D721Med (cell line): ENCODE measurements around the gene C1R.
A peak's percentile ranks its signal among the peaks of the same experiment; 100 is the strongest.

Experiments
- DNase-seq: peaks from one replicate; pipeline ENCODE4 v3.0.0; 2011; ENCODE audit warnings: low spot score; ENCODE audit not compliant: insufficient read length
- FAIRE-seq: peaks from 2 replicates; lab custom pipeline; 2011; peaks lifted over from hg19 to GRCh38; lab: Jason Lieb, UNC
- TF ChIP-seq, protein P1 (sequence below): IDR thresholded peaks from 2 replicates; pipeline ENCODE4 v1.5.1; 2012; ENCODE audit warnings: mild to moderate bottlenecking, control low read depth; ENCODE audit not compliant: insufficient read depth; ENCODE audit errors: missing control alignments

The C1R gene

DNA sequence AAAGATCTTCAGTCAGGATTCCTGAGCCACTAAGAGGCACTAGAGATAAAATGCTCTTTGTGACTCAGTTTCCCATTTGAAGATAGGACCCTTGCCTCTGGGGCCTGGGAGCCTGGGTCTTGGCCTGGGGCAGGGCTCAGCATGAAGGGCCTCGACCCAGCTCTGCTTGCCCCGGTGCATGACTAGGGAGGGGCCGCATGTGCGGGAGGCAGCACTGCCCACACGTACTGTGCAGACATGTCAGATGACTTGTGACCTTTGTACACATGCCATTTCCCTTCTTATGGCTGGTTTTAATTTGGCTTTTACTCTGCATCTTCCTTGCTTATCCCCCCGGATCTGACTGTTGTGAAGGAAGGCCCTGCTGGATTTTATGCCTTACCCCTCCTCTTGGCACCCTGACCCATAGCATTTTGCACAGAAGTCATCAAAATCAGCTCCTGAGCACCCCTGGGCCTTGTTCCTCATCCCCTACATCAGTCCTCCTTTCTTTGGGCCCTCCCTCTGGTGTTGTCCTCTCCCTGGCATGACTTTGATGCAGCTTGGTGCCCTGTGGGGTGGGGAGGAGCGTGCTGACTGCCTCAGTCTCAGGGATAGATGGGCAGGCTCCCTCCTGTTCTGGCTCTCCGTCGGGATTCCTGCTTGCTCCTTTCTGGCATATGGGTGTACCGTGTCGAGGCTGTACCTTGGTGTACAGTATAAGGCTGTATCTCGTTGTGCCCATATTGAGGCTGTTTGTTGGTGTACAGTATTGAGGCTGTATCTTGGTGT, 42.3 kb upstream of the C1R start:
- TF ChIP-seq, protein P1, sequence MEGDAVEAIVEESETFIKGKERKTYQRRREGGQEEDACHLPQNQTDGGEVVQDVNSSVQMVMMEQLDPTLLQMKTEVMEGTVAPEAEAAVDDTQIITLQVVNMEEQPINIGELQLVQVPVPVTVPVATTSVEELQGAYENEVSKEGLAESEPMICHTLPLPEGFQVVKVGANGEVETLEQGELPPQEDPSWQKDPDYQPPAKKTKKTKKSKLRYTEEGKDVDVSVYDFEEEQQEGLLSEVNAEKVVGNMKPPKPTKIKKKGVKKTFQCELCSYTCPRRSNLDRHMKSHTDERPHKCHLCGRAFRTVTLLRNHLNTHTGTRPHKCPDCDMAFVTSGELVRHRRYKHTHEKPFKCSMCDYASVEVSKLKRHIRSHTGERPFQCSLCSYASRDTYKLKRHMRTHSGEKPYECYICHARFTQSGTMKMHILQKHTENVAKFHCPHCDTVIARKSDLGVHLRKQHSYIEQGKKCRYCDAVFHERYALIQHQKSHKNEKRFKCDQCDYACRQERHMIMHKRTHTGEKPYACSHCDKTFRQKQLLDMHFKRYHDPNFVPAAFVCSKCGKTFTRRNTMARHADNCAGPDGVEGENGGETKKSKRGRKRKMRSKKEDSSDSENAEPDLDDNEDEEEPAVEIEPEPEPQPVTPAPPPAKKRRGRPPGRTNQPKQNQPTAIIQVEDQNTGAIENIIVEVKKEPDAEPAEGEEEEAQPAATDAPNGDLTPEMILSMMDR, result no peak
- FAIRE-seq (no peak), DNase-seq (no peak)

DNA sequence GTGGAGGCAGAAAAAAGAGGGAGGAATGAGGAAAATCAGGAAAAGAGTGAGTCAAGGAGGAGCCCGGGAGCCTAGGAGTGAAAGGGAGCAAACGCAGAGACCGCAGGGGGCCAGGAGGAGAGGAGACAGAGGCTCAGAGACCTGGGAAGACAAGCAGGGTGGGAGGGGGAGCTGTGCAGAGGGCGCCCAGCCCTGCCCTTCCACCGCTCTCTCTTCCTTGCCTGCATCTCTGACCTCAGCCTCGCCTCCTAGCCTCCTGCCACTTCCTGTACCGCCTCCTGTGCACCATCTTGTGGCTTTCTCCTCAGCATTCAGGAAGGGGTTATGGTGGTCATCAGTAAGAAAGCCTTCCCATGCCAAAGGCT, 39.2 kb upstream of the C1R start:
- no peak for DNase-seq

DNA sequence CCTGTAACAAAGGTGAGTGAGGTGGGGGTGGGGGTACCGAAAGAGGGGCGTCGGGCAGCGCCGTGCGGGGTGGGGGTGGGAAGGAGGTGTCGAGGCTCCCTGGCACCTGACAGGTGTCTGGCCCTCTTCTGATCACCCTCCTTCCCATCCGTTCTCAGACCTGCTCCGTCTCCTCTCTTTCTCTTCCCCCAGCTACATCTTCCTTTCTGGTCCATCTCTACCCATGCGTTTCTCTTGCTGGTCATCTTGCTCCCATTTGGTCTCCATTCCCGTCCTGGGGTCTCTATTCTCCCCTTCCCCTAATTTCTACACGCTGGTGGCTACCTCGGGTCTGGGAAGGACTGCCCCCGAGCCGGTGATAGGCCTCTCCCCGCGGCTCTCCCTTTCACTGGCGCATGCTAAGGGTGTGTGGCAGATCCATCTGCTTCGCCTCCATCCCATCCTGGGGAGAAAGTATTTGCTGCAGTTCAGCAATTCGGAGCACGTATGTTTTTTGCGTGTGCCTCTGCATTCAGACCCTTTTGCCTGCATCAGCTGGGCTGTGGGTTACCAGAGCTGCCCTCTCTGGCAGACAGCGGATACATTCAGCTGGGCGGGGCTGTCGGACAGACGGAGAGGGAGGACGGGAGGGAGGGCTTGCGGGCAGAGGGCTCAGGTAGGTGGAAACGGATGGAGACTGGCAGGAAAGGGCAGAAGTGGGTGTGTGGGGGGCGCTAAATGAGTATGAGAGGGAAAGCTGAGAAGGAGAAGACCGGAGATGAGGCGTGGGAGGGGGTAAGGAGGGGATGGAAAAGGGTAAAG, 38.7 kb upstream of the C1R start:
- DNase-seq (peak; percentile 61), FAIRE-seq (no peak)
- TF ChIP-seq, protein P1, result no peak

More for the DNA sequence above, 39.2 kb upstream of the C1R start:
- TF ChIP-seq, protein P1, result no peak
- no peak for FAIRE-seq

DNA sequence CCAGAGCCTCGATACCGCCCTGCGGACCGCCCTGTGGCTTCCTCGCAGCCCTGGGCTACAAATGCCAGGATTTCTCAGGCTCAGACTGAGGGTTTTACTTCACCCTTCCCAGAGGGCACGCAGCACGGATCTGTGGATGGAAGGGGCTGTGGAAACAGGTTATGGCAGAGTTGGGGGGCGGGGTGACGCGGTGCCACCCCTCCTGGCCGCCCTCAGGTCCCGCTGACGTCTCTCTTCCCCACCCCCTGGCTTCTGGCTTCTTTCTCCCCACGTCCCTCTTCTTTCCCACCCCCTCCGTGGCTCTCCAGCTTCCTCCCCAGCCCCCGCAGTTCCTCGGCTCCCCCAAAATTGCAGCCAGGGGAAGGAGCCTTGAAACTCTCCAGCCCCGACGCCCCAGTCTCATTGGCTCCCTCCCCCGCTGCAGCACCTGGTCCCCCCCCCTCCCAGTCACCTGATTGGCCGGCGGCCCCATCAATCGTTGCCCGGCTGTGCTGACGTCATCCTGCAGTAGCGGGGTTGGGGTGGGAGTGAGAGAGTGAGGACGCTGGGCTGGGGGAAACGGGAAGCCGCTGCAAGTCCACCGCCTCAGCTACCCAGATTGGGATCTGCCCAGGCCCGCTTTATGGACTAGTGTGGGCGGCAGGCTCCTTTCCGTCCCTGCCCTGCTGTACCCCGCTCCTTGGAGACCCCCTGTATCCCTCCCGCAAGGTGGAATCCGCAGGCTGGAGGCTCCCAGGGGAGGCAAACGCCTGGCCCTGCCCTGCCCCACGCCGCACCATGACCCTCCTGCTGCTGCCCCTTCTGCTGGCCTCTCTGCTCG, 37.8 kb upstream of the C1R start, which contains the start of gene CLSTN3:
CLSTN3 (plus strand) TSS at position 500 of the 820 bp plus-strand sequence; CDS start at position 778, 278 bp downstream.
- FAIRE-seq, result no peak
- TF ChIP-seq, protein P1, result no peak
- peak; percentile 100 for DNase-seq

DNA sequence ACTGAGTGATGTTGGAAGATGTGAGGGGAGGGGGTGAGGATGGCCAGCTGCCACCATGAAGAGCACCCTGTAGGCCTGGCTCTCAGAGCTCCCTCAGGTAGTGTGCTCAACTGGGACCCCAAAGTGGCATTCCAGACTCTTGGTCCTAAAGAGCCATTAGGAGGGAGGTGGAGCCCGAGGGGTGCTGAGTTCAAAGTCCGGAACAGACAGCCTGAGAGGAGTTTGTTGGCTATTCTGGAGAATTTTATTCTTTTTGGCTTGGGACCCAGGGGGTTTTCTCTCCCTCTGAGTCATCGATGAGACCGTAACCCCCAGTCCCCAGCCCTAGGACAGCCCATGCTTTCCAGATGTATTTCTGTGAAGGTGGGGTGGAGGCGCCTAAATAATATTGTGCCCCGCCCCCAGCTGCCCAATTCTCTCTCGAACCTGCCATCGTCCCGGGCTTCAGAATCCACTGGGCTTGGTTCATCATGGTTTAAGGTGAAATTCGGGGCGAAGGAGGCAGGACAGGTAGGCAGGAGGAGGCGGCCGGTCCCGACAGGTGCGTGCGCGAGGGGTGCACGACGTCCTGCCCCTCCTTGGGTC, 37.1 kb upstream of the C1R start:
- DNase-seq (no peak), FAIRE-seq (no peak)
- TF ChIP-seq, protein P1, result no peak

DNA sequence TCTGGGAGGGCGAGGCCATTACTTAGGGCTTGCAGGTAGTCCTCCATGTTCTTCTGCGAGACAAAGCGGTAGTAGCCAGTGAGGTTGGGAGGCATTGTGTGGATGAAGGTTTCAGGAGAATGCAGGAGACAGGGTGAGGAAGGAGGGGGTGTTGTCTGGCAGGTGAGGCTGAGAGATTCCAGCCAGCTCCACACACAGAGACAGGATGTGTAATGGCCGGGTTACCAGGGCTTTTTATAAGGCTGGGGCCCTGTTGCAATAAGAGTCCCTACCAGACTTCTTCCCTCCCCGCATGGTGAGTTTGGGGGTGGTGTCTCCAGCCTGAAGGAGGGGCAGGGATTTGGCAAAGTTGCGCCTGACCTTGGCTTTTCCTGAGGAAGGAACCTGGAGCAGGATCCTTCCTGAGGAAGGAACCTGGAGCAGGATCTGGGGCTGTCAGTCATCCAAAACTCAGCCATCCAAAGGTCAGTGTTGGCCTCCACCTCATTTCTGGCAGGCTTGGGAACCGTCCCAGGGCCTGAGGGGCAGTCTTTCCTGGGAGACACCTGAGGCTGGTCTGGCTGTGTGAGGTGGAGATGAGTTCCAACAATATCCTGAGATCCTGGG, 36.5 kb upstream of the C1R start, which contains the start of gene RBP5:
RBP5 (minus strand) TSS at position 209 of the 606 bp plus-strand sequence; CDS start at position 95, 114 bp downstream.
- TF ChIP-seq, protein P1, result no peak
- DNase-seq (no peak), FAIRE-seq (no peak)
